Measurements from ENCODE around the gene CDH13. TPM values are rescaled to one million over a fixed set of nuclear protein-coding genes. Genes with fewer than 3 reads are reported as not detected.

CDH13 gene
- total RNA-seq, 1 donor from 2014 or later, result not detected

DNA sequence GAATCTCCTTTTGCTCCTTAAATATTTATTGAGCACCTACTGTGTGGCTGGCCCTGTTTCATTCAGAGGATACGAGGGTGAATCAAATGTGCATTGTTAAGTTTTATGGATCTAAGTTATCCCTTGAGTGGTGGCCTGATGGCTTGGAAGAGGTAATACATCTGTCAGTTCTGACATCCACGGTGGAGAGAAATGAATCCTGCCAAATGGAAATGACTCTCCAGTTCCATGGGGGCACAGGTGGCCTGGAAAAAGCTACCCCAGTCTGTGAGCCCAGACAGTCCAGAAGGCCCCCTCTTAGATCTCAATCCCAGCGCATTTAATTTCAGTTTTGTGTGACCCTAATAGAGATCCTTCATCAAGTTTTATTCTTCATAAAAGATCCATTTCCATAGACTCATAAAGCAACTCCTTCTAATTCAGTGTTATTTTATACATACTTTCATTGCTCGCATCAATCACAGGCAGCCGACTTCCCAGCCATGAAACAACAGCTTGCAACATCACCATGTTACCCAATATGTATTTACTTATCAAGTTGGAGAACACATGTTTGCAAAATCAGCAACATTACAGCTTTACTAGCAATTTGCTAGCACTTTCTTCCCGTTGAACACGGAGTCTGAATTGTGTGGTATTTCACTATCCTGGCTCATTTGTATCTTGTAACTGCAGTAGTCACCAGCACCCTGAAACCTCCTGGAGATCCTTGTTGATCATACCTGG, 846.2 kb downstream of the CDH13 start:
- Mint-ChIP-seq H3K9me3 (no peaks in the 10 kb centered on the region), H3K4me1 (no peaks in the 10 kb centered on the region), H3K36me3 (ENCODE audit: low read depth) (no peaks in the 10 kb centered on the region), H3K27me3 (no peaks in the 10 kb centered on the region), H3K4me3 (no peak overlapping the region), H3K27ac (no peak overlapping the region)
- no peak for DNase-seq
- intact Hi-C loops (cut with micrococcal nuclease), result no loop called here

- H3K27ac Mint-ChIP-seq, result no peak overlapping the region
These were observed 847.3 kb downstream of the CDH13 start for GRCh38 chr16:83473926-83474650.

DNA sequence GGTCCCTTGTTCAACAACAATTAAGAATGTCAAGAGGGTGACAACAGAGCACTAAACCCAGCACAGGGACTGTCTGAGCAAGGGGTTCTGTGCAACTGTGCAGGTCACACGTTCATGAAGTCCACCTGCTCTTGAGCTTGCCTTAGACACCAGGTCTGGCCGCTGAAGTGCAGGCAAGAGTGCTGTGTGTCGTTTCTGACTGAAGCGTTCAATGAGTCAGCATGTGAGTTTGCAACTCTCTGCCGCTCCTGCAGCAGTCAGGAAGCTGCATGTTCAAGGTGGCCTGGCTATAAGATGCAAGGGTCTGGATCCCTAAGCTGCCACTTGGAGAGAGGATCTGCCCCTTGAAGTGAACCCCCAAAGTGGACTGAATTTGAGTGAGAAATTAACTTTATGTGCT, 848.3 kb downstream of the CDH13 start:
- Mint-ChIP-seq H3K4me1 (no peaks in the 10 kb centered on the region), H3K27ac (no peak overlapping the region), H3K36me3 (ENCODE audit: low read depth) (no peaks in the 10 kb centered on the region), H3K9me3 (no peaks in the 10 kb centered on the region), H3K27me3 (no peaks in the 10 kb centered on the region), H3K4me3 (no peak overlapping the region)
- intact Hi-C loops (cut with micrococcal nuclease), result no loop called here
- no peak for DNase-seq

More at GRCh38 chr16:83473926-83474650, 847.3 kb downstream of the CDH13 start:
- Mint-ChIP-seq H3K36me3 (ENCODE audit: low read depth) (no peaks in the 10 kb centered on the region), H3K4me1 (no peaks in the 10 kb centered on the region), H3K9me3 (no peaks in the 10 kb centered on the region), H3K4me3 (no peak overlapping the region), H3K27me3 (no peaks in the 10 kb centered on the region)
- intact Hi-C loops (cut with micrococcal nuclease), result no loop called here
- DNase-seq, result no peak

- intact Hi-C loops (cut with micrococcal nuclease), result no loop called here
- DNase-seq, result no peak
- H3K4me1 Mint-ChIP-seq, result no peaks in the 10 kb centered on the region
- no peak overlapping the region for H3K27ac Mint-ChIP-seq
- no peaks in the 10 kb centered on the region for H3K36me3 Mint-ChIP-seq (ENCODE audit: low read depth)
- H3K27me3 Mint-ChIP-seq, result no peaks in the 10 kb centered on the region
- no peak overlapping the region for H3K4me3 Mint-ChIP-seq
- H3K9me3 Mint-ChIP-seq, result no peaks in the 10 kb centered on the region
These were observed 854.8 kb downstream of the CDH13 start for GRCh38 chr16:83481589-83481988.

DNA sequence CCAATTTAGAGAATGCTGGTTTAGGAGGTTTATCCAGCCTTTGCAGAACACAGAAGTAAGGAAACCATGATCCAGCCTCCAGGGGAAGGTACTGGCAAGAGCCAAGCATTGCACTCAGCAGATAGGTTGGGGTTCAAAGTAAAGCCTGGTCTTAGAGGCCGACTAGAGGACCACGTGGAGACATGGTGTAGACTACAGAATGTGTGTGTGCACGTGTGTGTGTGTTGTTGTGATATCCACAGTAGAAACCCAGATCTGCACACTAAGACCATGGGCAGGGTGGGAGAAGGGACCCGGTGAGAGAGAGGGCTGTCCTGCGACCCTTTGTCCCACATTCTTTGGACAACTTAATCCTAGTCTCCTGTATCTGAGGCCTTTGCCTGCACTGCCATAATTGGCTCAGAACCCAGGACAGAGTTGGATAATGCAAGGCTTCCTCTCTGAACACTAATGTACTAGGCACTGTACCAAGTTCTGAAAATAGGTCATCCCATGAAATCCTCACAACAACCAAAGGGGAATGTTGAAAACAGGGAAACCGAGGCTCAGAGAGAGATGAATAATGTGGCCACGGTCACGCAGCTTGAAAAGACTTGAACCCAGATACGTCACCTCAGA, 855.9 kb downstream of the CDH13 start:
- H3K36me3 Mint-ChIP-seq (ENCODE audit: low read depth), result no peaks in the 10 kb centered on the region
- no peak for DNase-seq
- H3K9me3 Mint-ChIP-seq, result no peaks in the 10 kb centered on the region
- H3K4me1 Mint-ChIP-seq, result no peaks in the 10 kb centered on the region
- intact Hi-C loops (cut with micrococcal nuclease), result no loop called here
- no peaks in the 10 kb centered on the region for H3K27me3 Mint-ChIP-seq
- H3K27ac Mint-ChIP-seq, result no peak overlapping the region
- H3K4me3 Mint-ChIP-seq, result no peak overlapping the region

- H3K36me3 Mint-ChIP-seq (ENCODE audit: low read depth), result no peaks in the 10 kb centered on the region
- H3K4me3 Mint-ChIP-seq, result no peak overlapping the region
- no peaks in the 10 kb centered on the region for H3K27me3 Mint-ChIP-seq
- no peak for DNase-seq
- H3K9me3 Mint-ChIP-seq, result no peaks in the 10 kb centered on the region
- H3K4me1 Mint-ChIP-seq, result no peaks in the 10 kb centered on the region
- intact Hi-C loops (cut with micrococcal nuclease), result no loop called here
- H3K27ac Mint-ChIP-seq, result no peak overlapping the region
These were observed 863.3 kb downstream of the CDH13 start for GRCh38 chr16:83490073-83490472.

DNA sequence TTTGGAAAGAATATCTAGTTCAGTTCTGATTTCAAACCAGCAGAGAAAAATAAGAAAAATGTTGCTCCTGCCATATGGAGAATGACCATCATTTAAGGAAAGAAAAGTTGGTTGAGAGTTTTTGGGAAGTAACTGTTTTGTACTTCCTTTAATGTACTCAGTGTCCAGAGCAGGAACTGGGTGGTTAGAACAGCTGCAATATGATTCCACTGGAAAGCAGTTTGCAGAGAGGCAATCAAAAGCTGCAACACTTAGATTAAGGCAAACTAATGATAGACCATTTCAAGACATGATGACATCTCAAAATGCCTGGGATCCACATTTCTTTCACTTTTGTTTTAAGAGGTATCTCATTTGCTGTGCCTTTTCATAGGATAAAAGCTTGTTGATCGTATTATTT, 867.7 kb downstream of the CDH13 start:
- Mint-ChIP-seq H3K4me3 (no peak overlapping the region), H3K27ac (no peak overlapping the region), H3K4me1 (no peaks in the 10 kb centered on the region), H3K36me3 (ENCODE audit: low read depth) (no peaks in the 10 kb centered on the region), H3K9me3 (no peaks in the 10 kb centered on the region), H3K27me3 (no peaks in the 10 kb centered on the region)
- DNase-seq, result no peak
- intact Hi-C loops (cut with micrococcal nuclease), result no loop called here

DNA sequence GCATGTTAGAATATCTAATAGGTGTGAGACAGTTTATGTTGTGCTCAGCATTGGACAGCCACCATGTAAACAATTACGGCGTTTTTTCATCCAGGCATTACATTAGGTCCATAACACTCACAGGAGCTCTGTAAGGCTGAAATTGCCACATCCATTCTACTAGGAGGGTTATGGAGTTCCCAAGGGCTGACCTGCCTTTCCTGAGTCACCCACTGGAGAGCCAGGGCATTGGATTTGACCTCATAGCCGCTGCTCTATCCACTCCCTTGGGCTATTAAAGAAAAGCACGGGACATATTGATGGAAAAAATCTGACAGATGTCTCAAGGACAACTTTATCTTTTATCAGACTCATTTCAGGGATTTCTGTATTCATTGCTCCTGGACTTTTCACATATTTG, 874.7 kb downstream of the CDH13 start:
- Mint-ChIP-seq H3K27ac (no peak overlapping the region), H3K36me3 (ENCODE audit: low read depth) (no peaks in the 10 kb centered on the region), H3K4me3 (no peak overlapping the region), H3K4me1 (no peaks in the 10 kb centered on the region), H3K27me3 (no peaks in the 10 kb centered on the region), H3K9me3 (peaks cover 3% of the 10 kb centered on the region)
- intact Hi-C loops (cut with micrococcal nuclease), result no loop called here
- DNase-seq, result no peak

DNA sequence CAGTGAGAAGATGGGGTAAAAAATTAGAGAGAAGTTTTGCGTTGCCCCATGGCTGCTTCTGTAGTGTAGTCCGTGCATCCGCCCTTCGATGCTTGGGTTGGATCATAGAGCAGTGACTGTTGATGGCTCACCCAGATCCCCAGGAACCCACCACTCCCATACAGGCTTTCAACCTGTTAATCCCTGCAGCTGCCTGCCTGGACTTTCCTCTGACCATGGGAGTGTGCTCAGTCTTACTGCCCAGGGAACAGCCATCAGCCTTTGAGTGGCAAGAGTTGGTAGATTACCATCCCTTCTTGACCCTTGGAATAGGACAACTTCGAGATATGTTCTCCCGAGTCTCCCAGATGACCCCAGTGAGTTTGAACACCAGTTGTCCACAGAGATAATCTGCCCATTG, 881.5 kb downstream of the CDH13 start:
- H3K27ac Mint-ChIP-seq, result no peak overlapping the region
- H3K36me3 Mint-ChIP-seq (ENCODE audit: low read depth), result no peaks in the 10 kb centered on the region
- H3K4me1 Mint-ChIP-seq, result no peaks in the 10 kb centered on the region
- no peaks in the 10 kb centered on the region for H3K27me3 Mint-ChIP-seq
- no peak overlapping the region for H3K4me3 Mint-ChIP-seq
- H3K9me3 Mint-ChIP-seq, result no peaks in the 10 kb centered on the region
- intact Hi-C loops (cut with micrococcal nuclease), result no loop called here
- DNase-seq, result no peak

GRCh38 chr16:83509316-83509715, 882.5 kb downstream of the CDH13 start:
- Mint-ChIP-seq H3K27ac (no peak overlapping the region), H3K27me3 (no peaks in the 10 kb centered on the region), H3K4me3 (no peak overlapping the region), H3K36me3 (ENCODE audit: low read depth) (no peaks in the 10 kb centered on the region), H3K9me3 (no peaks in the 10 kb centered on the region), H3K4me1 (no peaks in the 10 kb centered on the region)
- DNase-seq, result no peak
- intact Hi-C loops (cut with micrococcal nuclease), result no loop called here

DNA sequence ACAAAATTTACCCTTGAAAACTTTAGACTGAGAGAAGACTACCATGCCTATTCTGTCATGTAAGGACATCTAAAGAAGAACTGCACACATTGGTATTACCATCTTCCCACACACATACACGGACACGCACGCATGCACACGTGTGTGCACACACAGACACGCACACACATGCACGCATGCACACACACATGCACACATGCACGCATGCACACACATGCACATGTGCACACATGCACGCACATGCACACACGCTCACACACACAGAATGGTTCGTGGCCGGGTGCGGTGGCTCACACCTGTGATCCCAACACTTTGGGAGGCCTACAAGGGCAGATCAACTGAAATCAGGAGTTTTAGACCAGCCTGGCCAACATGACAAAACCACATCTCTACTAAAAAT, 884.1 kb downstream of the CDH13 start:
- Mint-ChIP-seq H3K4me3 (no peak overlapping the region), H3K4me1 (no peaks in the 10 kb centered on the region), H3K9me3 (no peaks in the 10 kb centered on the region), H3K36me3 (ENCODE audit: low read depth) (no peaks in the 10 kb centered on the region), H3K27me3 (no peaks in the 10 kb centered on the region), H3K27ac (no peak overlapping the region)
- intact Hi-C loops (cut with micrococcal nuclease), result no loop called here
- no peak for DNase-seq

GRCh38 chr16:83513008-83513755, 886.4 kb downstream of the CDH13 start:
- intact Hi-C loops (cut with micrococcal nuclease), result no loop called here
- Mint-ChIP-seq H3K27me3 (no peaks in the 10 kb centered on the region), H3K4me1 (no peaks in the 10 kb centered on the region), H3K36me3 (ENCODE audit: low read depth) (no peaks in the 10 kb centered on the region), H3K9me3 (no peaks in the 10 kb centered on the region), H3K4me3 (no peak overlapping the region), H3K27ac (no peak overlapping the region)
- no peak for DNase-seq

DNA sequence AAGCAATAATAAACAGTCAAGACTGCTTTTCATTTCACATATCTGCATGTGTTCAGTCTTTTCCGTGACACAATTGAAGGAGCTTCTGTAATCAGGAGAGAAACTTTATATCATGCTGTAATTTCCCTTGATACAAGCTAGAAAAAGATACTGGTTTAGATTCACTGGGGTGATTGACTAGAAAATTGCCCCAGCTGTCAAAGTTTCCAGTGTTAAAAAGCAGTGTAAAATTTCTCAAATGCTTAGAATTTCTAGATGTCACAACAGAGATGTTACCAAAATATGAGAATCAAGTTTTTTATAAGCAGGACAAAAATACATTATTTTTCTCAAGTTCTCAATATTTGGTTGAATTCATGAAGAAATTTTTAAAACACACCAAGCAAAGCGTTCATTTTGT, 888.6 kb downstream of the CDH13 start:
- no peak for DNase-seq
- intact Hi-C loops (cut with micrococcal nuclease), result no loop called here
- no peaks in the 10 kb centered on the region for H3K36me3 Mint-ChIP-seq (ENCODE audit: low read depth)
- H3K27ac Mint-ChIP-seq, result no peak overlapping the region
- no peaks in the 10 kb centered on the region for H3K9me3 Mint-ChIP-seq
- no peak overlapping the region for H3K4me3 Mint-ChIP-seq
- H3K4me1 Mint-ChIP-seq, result no peaks in the 10 kb centered on the region
- H3K27me3 Mint-ChIP-seq, result no peaks in the 10 kb centered on the region

GRCh38 chr16:83516931-83517330, 890.2 kb downstream of the CDH13 start:
- Mint-ChIP-seq H3K27ac (no peak overlapping the region), H3K4me3 (no peak overlapping the region), H3K27me3 (no peaks in the 10 kb centered on the region), H3K4me1 (no peaks in the 10 kb centered on the region), H3K36me3 (ENCODE audit: low read depth) (no peaks in the 10 kb centered on the region), H3K9me3 (no peaks in the 10 kb centered on the region)
- intact Hi-C loops (cut with micrococcal nuclease), result no loop called here
- DNase-seq, result no peak
